GM10248 (cell line): ENCODE measurements around the gene STARD10.

Experiments used
- CTCF ChIA-PET: fragments of 300-600 bp; sonication (Branson Sonifier 250); formaldehyde crosslinking; extraction: SDS; loops from one replicate; lab custom pipeline; 2021; ENCODE audit warnings: antibody characterized with exemption; lab: Yijun Ruan, JAX
- POLR2A ChIA-PET: fragments of 350-650 bp; sonication (Branson Sonifier 250); formaldehyde crosslinking; extraction: SDS; loops from one replicate; lab custom pipeline; 2020; ENCODE audit warnings: antibody characterized with exemption; lab: Yijun Ruan, JAX
- DNase-seq: peaks from one replicate; pipeline ENCODE4 v3.0.0; 2012; ENCODE audit errors: extremely low spot score
- CTCF ChIP-seq: IDR thresholded peaks from 2 replicates; pipeline ENCODE4 v1.5.1; 2012; ENCODE audit warnings: mild to moderate bottlenecking, low read depth; ENCODE audit errors: extremely low read depth, missing control alignments, control extremely low read depth

STARD10 gene

GRCh38 chr11:72783144-72783905 lies 10.5 kb downstream of the STARD10 start:
- TF ChIP-seq CTCF, result no peak
- no peak for DNase-seq
- ChIA-PET POLR2A (interaction anchor here (1.5 kb wide), 1 partner anchor 9 kb away, joined by 3 read pairs; no protein-coding TSS in a partner anchor), CTCF (interaction anchor here (1.4 to 11.8 kb wide), 4 partner anchors 10 to 401 kb away, joined by 3 to 88 read pairs (median 6); partner anchors contain the start of gene STARD10)

DNA sequence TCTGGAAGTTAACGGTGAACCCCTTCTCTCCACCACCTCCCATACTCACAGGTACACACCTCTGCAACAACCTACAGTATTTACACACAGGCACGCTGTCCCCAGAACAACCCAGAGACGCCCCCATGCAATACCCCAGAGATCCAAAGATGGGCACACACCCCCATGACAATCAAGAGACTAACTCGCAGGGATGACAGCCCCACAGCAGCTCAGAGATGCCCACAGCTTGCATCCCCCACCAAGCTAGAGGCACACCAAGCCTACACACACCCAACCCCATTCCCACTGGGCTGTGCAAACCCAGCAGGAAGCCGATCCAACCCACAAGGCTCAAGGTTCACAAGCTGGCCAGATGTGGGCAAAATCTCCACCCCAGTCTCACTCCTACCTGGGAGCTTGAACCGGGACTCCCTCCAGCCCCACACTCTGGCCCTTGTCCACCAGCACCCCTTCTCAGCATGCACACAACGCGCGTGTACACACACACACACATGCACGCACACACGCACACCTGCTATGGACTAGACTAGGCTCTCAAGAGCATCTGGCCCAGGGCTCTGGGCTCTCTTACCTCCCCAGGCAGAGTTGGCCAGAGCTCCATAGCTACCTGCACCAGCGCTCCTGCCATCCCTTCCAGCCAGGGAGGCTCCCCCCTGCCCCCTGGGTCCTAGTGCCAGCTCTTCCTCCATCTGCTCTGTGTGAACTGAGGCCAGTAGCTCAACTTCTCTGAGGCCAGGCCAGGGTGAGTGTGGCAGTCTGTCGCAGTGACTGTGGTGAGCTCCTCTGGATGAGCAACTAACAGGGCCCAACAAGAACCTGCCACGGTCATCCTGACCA lies 11.5 kb downstream of the STARD10 start:
- no peak for DNase-seq
- no peak for TF ChIP-seq CTCF
- POLR2A ChIA-PET, result interaction anchor here (1.5 kb wide), 1 partner anchor 10 kb away, joined by 3 read pairs; no protein-coding TSS in a partner anchor
- CTCF ChIA-PET, result interaction anchor here (0.9 to 11.8 kb wide), 7 partner anchors 11 to 569 kb away, joined by 3 to 88 read pairs (median 3); partner anchors contain the start of gene STARD10

- ChIA-PET POLR2A (interaction anchor here (1.5 kb wide), 1 partner anchor 11 kb away, joined by 3 read pairs; no protein-coding TSS in a partner anchor), CTCF (interaction anchor here (0.9 to 11.8 kb wide), 9 partner anchors 10 to 570 kb away, joined by 3 to 88 read pairs (median 3); partner anchors contain the start of gene STARD10)
- DNase-seq, result peak; percentile 83
- TF ChIP-seq CTCF, result no peak
Measured at GRCh38 chr11:72781313-72782080, 12.3 kb downstream of the STARD10 start.

- POLR2A ChIA-PET, result no interaction called here
- DNase-seq, result no peak
- CTCF ChIA-PET, result interaction anchor here (1.4 to 11.8 kb wide), 3 partner anchors 10 to 33 kb away, joined by 3 to 88 read pairs (median 3); partner anchors contain the start of gene STARD10
- no peak for TF ChIP-seq CTCF
Measured at GRCh38 chr11:72781063-72781312, 12.9 kb downstream of the STARD10 start.

- TF ChIP-seq CTCF, result no peak
- CTCF ChIA-PET, result interaction anchor here (1.4 to 11.8 kb wide), 4 partner anchors 9 to 55 kb away, joined by 3 to 88 read pairs (median 7); partner anchors contain the start of gene STARD10
- DNase-seq, result no peak
- POLR2A ChIA-PET, result no interaction called here
Measured at GRCh38 chr11:72780296-72781062, 13.4 kb downstream of the STARD10 start.
